OCI-LY1 (cell line): ENCODE data around the gene UMAD1.
"Not testable (repeated sequence)": the region's sequence is repeated elsewhere in the genome, so short reads cannot be mapped to it uniquely, and the experiment has no call there.

Experiments used
- H2AFZ ChIP-seq: fragments of 200-600 bp; sonication (generic), shearing (Covaris generic); 2 replicates; pipeline ENCODE4 v1.6.0; 2014; ENCODE audit warnings: antibody characterized with exemption, mild to moderate bottlenecking, low read length
- H3F3A ChIP-seq: fragments of 200-600 bp; sonication (generic), shearing (Covaris generic); 2 replicates; pipeline ENCODE4 v1.6.0; 2014; ENCODE audit warnings: mild to moderate bottlenecking, antibody characterized with exemption, low read length, moderate library complexity; ENCODE audit not compliant: insufficient read depth
- H3K27ac ChIP-seq: fragments of 200-600 bp; sonication (generic); 2 replicates; pipeline ENCODE4 v1.5.1; 2014; ENCODE audit warnings: low read length, mixed run types, mild to moderate bottlenecking, low read depth; ENCODE audit not compliant: poor library complexity, severe bottlenecking
- H3K27me3 ChIP-seq: fragments of 200-600 bp; sonication (generic); 2 replicates; pipeline ENCODE4 v1.6.0; 2014; ENCODE audit warnings: antibody characterized with exemption, mild to moderate bottlenecking, low read length, moderate library complexity; ENCODE audit not compliant: insufficient read depth
- H3K36me3 ChIP-seq: fragments of 200-600 bp; sonication (generic); 2 replicates; pipeline ENCODE4 v1.6.1; 2014; ENCODE audit warnings: mild to moderate bottlenecking, antibody characterized with exemption, low read length, moderate library complexity, mixed read lengths; ENCODE audit not compliant: insufficient read depth
- H3K4me1 ChIP-seq: fragments of 200-600 bp; sonication (generic); 2 replicates; pipeline ENCODE4 v1.5.1; 2014; ENCODE audit warnings: mild to moderate bottlenecking, low read length, moderate library complexity; ENCODE audit not compliant: insufficient read depth, severe bottlenecking
- H3K4me2 ChIP-seq: fragments of 200-600 bp; sonication (generic), shearing (Covaris generic); 2 replicates; pipeline ENCODE4 v1.6.1; 2014; ENCODE audit warnings: low read length
- H3K4me3 ChIP-seq: fragments of 200-600 bp; sonication (generic); 2 replicates; pipeline ENCODE4 v1.5.1; 2014; ENCODE audit warnings: low read length, low read depth, mild to moderate bottlenecking, mixed read lengths; ENCODE audit not compliant: poor library complexity, severe bottlenecking
- H3K79me2 ChIP-seq: fragments of 200-600 bp; shearing (Covaris generic); 2 replicates; pipeline ENCODE4 v1.6.1; 2016; ENCODE audit warnings: mixed run types, low read length, mixed read lengths; ENCODE audit not compliant: insufficient read depth
- H3K9ac ChIP-seq: fragments of 200-600 bp; sonication (generic), shearing (Covaris generic); 2 replicates; pipeline ENCODE4 v1.6.1; 2014; ENCODE audit warnings: mild to moderate bottlenecking, low read length, mixed read lengths
- H3K9me2 ChIP-seq: fragments of 200-600 bp; sonication (generic), shearing (Covaris generic); 2 replicates; pipeline ENCODE4 v1.6.1; 2014; ENCODE audit warnings: low read depth, mild to moderate bottlenecking, low read length, mixed read lengths
- H3K9me3 ChIP-seq: fragments of 200-600 bp; shearing (Covaris generic); 2 replicates; pipeline ENCODE4 v1.6.1; 2014; ENCODE audit warnings: low read length, mixed read lengths
- H4K20me1 ChIP-seq: fragments of 200-600 bp; sonication (generic), shearing (Covaris generic); 2 replicates; pipeline ENCODE4 v1.6.0; 2016; ENCODE audit warnings: mild to moderate bottlenecking, low read length; ENCODE audit not compliant: insufficient read depth
- CTCF ChIP-seq: fragments of 200-600 bp; sonication (generic), shearing (Covaris generic); IDR thresholded peaks from 2 replicates; pipeline ENCODE4 v1.5.1; 2017; ENCODE audit warnings: mild to moderate bottlenecking, antibody characterized with exemption, low read length, moderate library complexity, mixed read lengths
- EZH2 ChIP-seq: fragments of 200-600 bp; sonication (generic), shearing (Covaris generic); IDR thresholded peaks from 2 replicates; pipeline ENCODE4 v1.8.0; 2017; ENCODE audit warnings: borderline replicate concordance, mixed run types, mild to moderate bottlenecking, antibody characterized with exemption, low read length, moderate library complexity, mixed read lengths

The UMAD1 gene

GRCh38 chr7:7816816-7817536 lies 176.4 kb downstream of the UMAD1 start:
- Histone ChIP-seq H3K27ac (peak overlapping the region; percentile 87), H3K27me3 (no peaks in the 10 kb centered on the region), H3K9ac (peak overlapping the region; percentile 46; the same call in 1 of the 2 replicates), H3K4me1 (peaks cover 69% of the 10 kb centered on the region), H3K4me2 (peak overlapping the region; percentile 60), H4K20me1 (no peaks in the 10 kb centered on the region), H3K9me3 (no peaks in the 10 kb centered on the region), H3K9me2 (no peaks in the 10 kb centered on the region), H3F3A (0 out of 2 replicates have a peak, but pooled peaks cover 4% of the 10 kb centered on the region), H3K79me2 (no peaks in the 10 kb centered on the region), H3K4me3 (peak overlapping the region; percentile 46), H2AFZ (no peak overlapping the region), H3K36me3 (peaks cover 6% of the 10 kb centered on the region)
- TF ChIP-seq EZH2 (no peak), CTCF (no peak)

- Histone ChIP-seq H3K36me3 (peaks cover 6% of the 10 kb centered on the region), H3K9me2 (no peaks in the 10 kb centered on the region), H3K4me1 (peaks cover 65% of the 10 kb centered on the region), H3K4me2 (no peak overlapping the region), H4K20me1 (no peaks in the 10 kb centered on the region), H3F3A (0 out of 2 replicates have a peak, but pooled peaks cover 4% of the 10 kb centered on the region), H2AFZ (no peak overlapping the region), H3K27me3 (no peaks in the 10 kb centered on the region), H3K9me3 (no peaks in the 10 kb centered on the region), H3K27ac (peak overlapping the region; percentile 87), H3K79me2 (no peaks in the 10 kb centered on the region), H3K9ac (no peak overlapping the region), H3K4me3 (no peak overlapping the region)
- no peak for TF ChIP-seq EZH2
- TF ChIP-seq CTCF = no peak
These were observed 177.2 kb downstream of the UMAD1 start for GRCh38 chr7:7817748-7818147.

GRCh38 chr7:7818179-7818578 lies 177.6 kb downstream of the UMAD1 start:
- H3K4me2 ChIP-seq, H3F3A ChIP-seq, H3K27me3 ChIP-seq, H2AFZ ChIP-seq, H3K79me2 ChIP-seq, H4K20me1 ChIP-seq, H3K36me3 ChIP-seq, H3K4me3 ChIP-seq, H3K9ac ChIP-seq, H3K9me3 ChIP-seq, H3K9me2 ChIP-seq: not testable (repeated sequence)
- peaks cover 64% of the 10 kb centered on the region for H3K4me1 ChIP-seq
- peak overlapping the region; percentile 87 for H3K27ac ChIP-seq
